ENCODE data around the gene ZNF451.
A peak's percentile ranks its signal among the peaks of the same experiment; 100 is the strongest.
"Not testable (repeated sequence)": the region's sequence is repeated elsewhere in the genome, so short reads cannot be mapped to it uniquely, and the experiment has no call there.

ZNF451 gene

GRCh38 chr6:57089687-57090457 is at the start of gene ZNF451:
Gene ZNF451 (plus strand): TSS chr6:57090188. CDS start chr6:57090254, 66 bp downstream.
- DNase-seq = peak; percentile 97

GRCh38 chr6:57044061-57044460 is 45.9 kb upstream of the ZNF451 start:
- DNase-seq = not testable (repeated sequence)

- DNase-seq = no peak
Measured at GRCh38 chr6:57044568-57044967, 45.4 kb upstream of the ZNF451 start.

GRCh38 chr6:57046332-57047256 is 43.4 kb upstream of the ZNF451 start, which contains the start of gene KIAA1586:
Gene KIAA1586 (plus strand): TSS chr6:57046693. CDS start chr6:57046756, 63 bp downstream.
- peak; percentile 92 for DNase-seq

GRCh38 chr6:57047257-57047585 is 42.8 kb upstream of the ZNF451 start:
- not testable (repeated sequence) for DNase-seq

- DNase-seq = not testable (repeated sequence)
Measured at GRCh38 chr6:57047859-57048258, 42.1 kb upstream of the ZNF451 start.

- DNase-seq = no peak
Measured at GRCh38 chr6:57048577-57048976, 41.4 kb upstream of the ZNF451 start.

GRCh38 chr6:57063847-57064246 is 26.1 kb upstream of the ZNF451 start:
- no peak for DNase-seq

- no peak for DNase-seq
Measured at GRCh38 chr6:57064809-57065208, 25.2 kb upstream of the ZNF451 start.

GRCh38 chr6:57068061-57068460 is 21.9 kb upstream of the ZNF451 start:
- no peak for DNase-seq

- DNase-seq = no peak
Measured at GRCh38 chr6:57069228-57069627, 20.8 kb upstream of the ZNF451 start.

- no peak for DNase-seq
Measured at GRCh38 chr6:57069920-57070331, 20.1 kb upstream of the ZNF451 start.

GRCh38 chr6:57072108-57072507 is 17.9 kb upstream of the ZNF451 start:
- DNase-seq = no peak

GRCh38 chr6:57074383-57074782 is 15.6 kb upstream of the ZNF451 start:
- no peak for DNase-seq

- no peak for DNase-seq
Measured at GRCh38 chr6:57075092-57075491, 14.9 kb upstream of the ZNF451 start.

GRCh38 chr6:57078531-57079207 is 11.3 kb upstream of the ZNF451 start:
- no peak for DNase-seq

GRCh38 chr6:57085471-57085870 is 4.5 kb upstream of the ZNF451 start:
- no peak for DNase-seq

- DNase-seq = no peak
Measured at GRCh38 chr6:57086843-57087242, 3.1 kb upstream of the ZNF451 start.

GRCh38 chr6:57087916-57088315 is 2.1 kb upstream of the ZNF451 start:
- no peak for DNase-seq

GRCh38 chr6:57089265-57089664 is 723 bp upstream of the ZNF451 start:
- no peak for DNase-seq

GRCh38 chr6:57090458-57091067 is 575 bp downstream of the ZNF451 start:
- not testable (repeated sequence) for DNase-seq

GRCh38 chr6:57091375-57091774 is 1.4 kb downstream of the ZNF451 start:
- DNase-seq = not testable (repeated sequence)

GRCh38 chr6:57094689-57095088 is 4.7 kb downstream of the ZNF451 start:
- DNase-seq = no peak

Measured in midbrain (tissue), 1 donor.